Measurements from ENCODE around the gene NARF.

DNA sequence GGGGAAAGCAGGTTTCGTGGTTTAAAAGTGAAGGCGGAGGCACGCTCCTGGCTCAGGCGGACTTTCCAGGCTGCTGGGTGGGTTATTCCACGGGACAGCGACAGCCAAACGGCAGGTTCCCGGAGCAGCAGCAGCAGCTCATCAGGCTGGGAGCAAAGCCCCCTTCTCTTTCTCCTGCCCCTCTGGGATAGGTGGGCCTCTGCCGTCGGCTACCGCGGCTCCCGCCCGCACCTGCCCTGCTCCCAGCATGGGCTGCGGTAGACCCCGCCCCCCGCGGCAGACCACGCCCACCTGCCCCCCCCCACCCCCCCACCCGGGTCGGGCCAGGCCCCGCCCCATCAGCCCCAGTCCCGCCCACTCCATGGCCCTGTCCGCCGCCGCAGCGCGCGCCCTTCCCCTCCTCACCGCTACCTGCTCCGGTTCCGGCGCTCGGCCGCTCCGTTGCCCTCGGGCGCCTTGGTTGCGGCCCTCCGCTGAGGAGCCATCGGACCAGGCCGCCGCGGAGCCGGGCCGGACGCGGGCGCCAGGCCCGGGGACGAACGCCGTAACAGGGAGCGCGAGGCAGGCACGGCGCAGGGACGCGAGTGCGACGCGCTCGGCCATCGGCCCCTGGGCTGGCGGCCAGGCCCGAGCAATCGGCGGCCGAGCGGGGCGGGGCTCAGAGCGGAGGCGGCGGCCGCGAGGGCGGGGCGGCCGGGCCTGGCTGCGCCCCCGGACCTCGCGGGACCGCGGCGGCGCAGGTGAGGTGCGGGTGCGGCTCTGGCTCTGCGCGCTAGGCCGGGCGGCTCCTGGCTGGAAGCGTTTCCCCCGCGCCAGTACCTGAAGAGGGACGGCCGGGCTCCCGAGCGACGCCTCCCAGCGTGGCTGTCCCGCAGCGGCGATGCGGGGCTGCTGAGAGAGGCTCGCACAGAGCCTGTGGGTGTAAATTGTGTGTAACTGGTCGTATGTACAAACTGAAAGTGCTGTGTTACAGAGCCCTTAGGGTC, 40.2 kb upstream of the NARF start, which contains the start of the genes HEXD and OGFOD3:
- TF ChIP-seq, protein P1, sequence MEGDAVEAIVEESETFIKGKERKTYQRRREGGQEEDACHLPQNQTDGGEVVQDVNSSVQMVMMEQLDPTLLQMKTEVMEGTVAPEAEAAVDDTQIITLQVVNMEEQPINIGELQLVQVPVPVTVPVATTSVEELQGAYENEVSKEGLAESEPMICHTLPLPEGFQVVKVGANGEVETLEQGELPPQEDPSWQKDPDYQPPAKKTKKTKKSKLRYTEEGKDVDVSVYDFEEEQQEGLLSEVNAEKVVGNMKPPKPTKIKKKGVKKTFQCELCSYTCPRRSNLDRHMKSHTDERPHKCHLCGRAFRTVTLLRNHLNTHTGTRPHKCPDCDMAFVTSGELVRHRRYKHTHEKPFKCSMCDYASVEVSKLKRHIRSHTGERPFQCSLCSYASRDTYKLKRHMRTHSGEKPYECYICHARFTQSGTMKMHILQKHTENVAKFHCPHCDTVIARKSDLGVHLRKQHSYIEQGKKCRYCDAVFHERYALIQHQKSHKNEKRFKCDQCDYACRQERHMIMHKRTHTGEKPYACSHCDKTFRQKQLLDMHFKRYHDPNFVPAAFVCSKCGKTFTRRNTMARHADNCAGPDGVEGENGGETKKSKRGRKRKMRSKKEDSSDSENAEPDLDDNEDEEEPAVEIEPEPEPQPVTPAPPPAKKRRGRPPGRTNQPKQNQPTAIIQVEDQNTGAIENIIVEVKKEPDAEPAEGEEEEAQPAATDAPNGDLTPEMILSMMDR (optimal IDR thresholded peaks at IDR 0.05 in 1 of 3, IDR thresholded peaks at IDR 0.05 in 1 of 3, conservative IDR thresholded peaks at IDR 0.05 in 1 of 3; ENCODE audit: extremely low read depth in 1 of 3, insufficient read depth in 2 of 3, low read length in 3 of 3): no peak
- TF ChIP-seq EZH2 (IDR thresholded peaks at IDR 0.05; ENCODE audit: low read length): no peak

Data from keratinocyte (primary cell).